GM21825 (cell line): ENCODE measurements around the gene SLC46A1.

Experiments used
- ATAC-seq: cut with Tn5 transposase; IDR thresholded peaks from one replicate; pipeline ENCODE4 v1.9.1; 2021; ENCODE audit warnings: mild to moderate bottlenecking, moderate library complexity; ENCODE audit not compliant: unreplicated experiment

SLC46A1 gene

GRCh38 chr17:28363186-28363585 lies 42.8 kb downstream of the SLC46A1 start:
- no peak for ATAC-seq

- ATAC-seq, result no peak
Observed at GRCh38 chr17:28357901-28358197, 48.2 kb downstream of the SLC46A1 start.

- ATAC-seq, result peak; percentile 92
Observed at GRCh38 chr17:28357061-28357900, 48.7 kb downstream of the SLC46A1 start, which contains the start of gene POLDIP2. POLDIP2 (minus strand) TSS chr17:28357527; CDS start chr17:28357448, 79 bp downstream.

- no peak for ATAC-seq
Observed at GRCh38 chr17:28350271-28350670, 55.7 kb downstream of the SLC46A1 start.

GRCh38 chr17:28348979-28349378 lies 57.0 kb downstream of the SLC46A1 start:
- no peak for ATAC-seq

- no peak for ATAC-seq
Observed at GRCh38 chr17:28347261-28347891, 58.6 kb downstream of the SLC46A1 start.

- no peak for ATAC-seq
Observed at GRCh38 chr17:28346746-28347246, 59.2 kb downstream of the SLC46A1 start.

GRCh38 chr17:28346199-28346580 lies 59.8 kb downstream of the SLC46A1 start:
- no peak for ATAC-seq

- ATAC-seq, result no peak
Observed at GRCh38 chr17:28345419-28346198, 60.4 kb downstream of the SLC46A1 start.
